Calu3 (cell line): ENCODE measurements around the gene KIF3B. TPM values are rescaled to one million over a fixed set of nuclear protein-coding genes. Genes with fewer than 3 reads are reported as not detected.
"Not testable (repeated sequence)": the region's sequence is repeated elsewhere in the genome, so short reads cannot be mapped to it uniquely, and the experiment has no call there.

Experiments
- BruUV-seq: library from RNA; stranded (reverse); fragments of 400-500 nt; replicated peaks from 2 replicates; lab custom pipeline; 2021; lab: Mats Ljungman, UMichigan
- CTCF ChIA-PET: fragments of 300-600 bp; sonication (Branson Sonifier 250); formaldehyde crosslinking; loops from one replicate; lab custom pipeline; 2022; ENCODE audit warnings: antibody characterized with exemption; lab: Charles Lee
- DNase-seq: peaks from one replicate; pipeline ENCODE4 v3.0.0; 2022
- H3K27ac Mint-ChIP-seq: one replicate; pipeline ENCODE4 v1.8.0; 2022; ENCODE audit warnings: mixed read lengths; ENCODE audit not compliant: unreplicated experiment
- H3K27me3 Mint-ChIP-seq: one replicate; pipeline ENCODE4 v1.8.0; 2022; ENCODE audit warnings: mixed read lengths; ENCODE audit not compliant: unreplicated experiment
- H3K36me3 Mint-ChIP-seq: one replicate; pipeline ENCODE4 v1.8.0; 2022; ENCODE audit warnings: mild to moderate bottlenecking, moderate library complexity, mixed read lengths; ENCODE audit not compliant: insufficient read depth, unreplicated experiment
- H3K4me1 Mint-ChIP-seq: one replicate; pipeline ENCODE4 v1.8.0; 2022; ENCODE audit warnings: mild to moderate bottlenecking, low read depth, mixed read lengths; ENCODE audit not compliant: unreplicated experiment
- H3K4me3 Mint-ChIP-seq: one replicate; pipeline ENCODE4 v1.8.0; 2022; ENCODE audit warnings: mild to moderate bottlenecking, low read depth, moderate library complexity, mixed read lengths; ENCODE audit not compliant: unreplicated experiment
- H3K9me3 Mint-ChIP-seq: one replicate; pipeline ENCODE4 v1.8.0; 2022; ENCODE audit warnings: low read depth, mixed read lengths; ENCODE audit not compliant: unreplicated experiment
- intact Hi-C: fragments of 100-400 bp; cut with micrococcal nuclease; formaldehyde crosslinking; loops from one replicate; pipeline ENCODE4 v1.10.0; 2022; ENCODE audit not compliant: unreplicated experiment
- total RNA-seq: library from RNA; stranded (reverse); gene quantifications from 2 replicates; pipeline ENCODE4 v1.2.3, GENCODE V29; 2022
- TF ChIP-seq, protein P1 (sequence below): fragments of 200-600 bp; IDR thresholded peaks from one replicate; pipeline ENCODE4 v1.8.0; 2022; ENCODE audit warnings: antibody characterized with exemption; ENCODE audit not compliant: unreplicated experiment

Gene KIF3B
- total RNA-seq, 1 experiment from 2014 or later: 51.2 TPM

- intact Hi-C loops: no loop called here
- TF ChIP-seq, protein P1, sequence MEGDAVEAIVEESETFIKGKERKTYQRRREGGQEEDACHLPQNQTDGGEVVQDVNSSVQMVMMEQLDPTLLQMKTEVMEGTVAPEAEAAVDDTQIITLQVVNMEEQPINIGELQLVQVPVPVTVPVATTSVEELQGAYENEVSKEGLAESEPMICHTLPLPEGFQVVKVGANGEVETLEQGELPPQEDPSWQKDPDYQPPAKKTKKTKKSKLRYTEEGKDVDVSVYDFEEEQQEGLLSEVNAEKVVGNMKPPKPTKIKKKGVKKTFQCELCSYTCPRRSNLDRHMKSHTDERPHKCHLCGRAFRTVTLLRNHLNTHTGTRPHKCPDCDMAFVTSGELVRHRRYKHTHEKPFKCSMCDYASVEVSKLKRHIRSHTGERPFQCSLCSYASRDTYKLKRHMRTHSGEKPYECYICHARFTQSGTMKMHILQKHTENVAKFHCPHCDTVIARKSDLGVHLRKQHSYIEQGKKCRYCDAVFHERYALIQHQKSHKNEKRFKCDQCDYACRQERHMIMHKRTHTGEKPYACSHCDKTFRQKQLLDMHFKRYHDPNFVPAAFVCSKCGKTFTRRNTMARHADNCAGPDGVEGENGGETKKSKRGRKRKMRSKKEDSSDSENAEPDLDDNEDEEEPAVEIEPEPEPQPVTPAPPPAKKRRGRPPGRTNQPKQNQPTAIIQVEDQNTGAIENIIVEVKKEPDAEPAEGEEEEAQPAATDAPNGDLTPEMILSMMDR: no peak
- H3K4me1 Mint-ChIP-seq: no peaks in the 10 kb centered on the region
- no TSS peak for BruUV-seq
- H3K27ac Mint-ChIP-seq: no peak overlapping the region
- no peak overlapping the region for H3K4me3 Mint-ChIP-seq
- no peak for DNase-seq
- no peaks in the 10 kb centered on the region for H3K27me3 Mint-ChIP-seq
- no peaks in the 10 kb centered on the region for H3K9me3 Mint-ChIP-seq
- peaks cover 10% of the 10 kb centered on the region for H3K36me3 Mint-ChIP-seq
- CTCF ChIA-PET: no interaction called here
Measured at GRCh38 chr20:32380745-32381144, 103.3 kb downstream of the KIF3B start.

- BruUV-seq: no TSS peak
- TF ChIP-seq, protein P1: no peak
- H3K4me3 Mint-ChIP-seq: no peak overlapping the region
- no peaks in the 10 kb centered on the region for H3K27me3 Mint-ChIP-seq
- DNase-seq: no peak
- no peak overlapping the region for H3K27ac Mint-ChIP-seq
- CTCF ChIA-PET: no interaction called here
- H3K36me3 Mint-ChIP-seq: peaks cover 10% of the 10 kb centered on the region
- intact Hi-C loops: no loop called here
- H3K9me3 Mint-ChIP-seq: no peaks in the 10 kb centered on the region
- H3K4me1 Mint-ChIP-seq: no peaks in the 10 kb centered on the region
Measured at GRCh38 chr20:32382102-32382950, 104.9 kb downstream of the KIF3B start.

DNA sequence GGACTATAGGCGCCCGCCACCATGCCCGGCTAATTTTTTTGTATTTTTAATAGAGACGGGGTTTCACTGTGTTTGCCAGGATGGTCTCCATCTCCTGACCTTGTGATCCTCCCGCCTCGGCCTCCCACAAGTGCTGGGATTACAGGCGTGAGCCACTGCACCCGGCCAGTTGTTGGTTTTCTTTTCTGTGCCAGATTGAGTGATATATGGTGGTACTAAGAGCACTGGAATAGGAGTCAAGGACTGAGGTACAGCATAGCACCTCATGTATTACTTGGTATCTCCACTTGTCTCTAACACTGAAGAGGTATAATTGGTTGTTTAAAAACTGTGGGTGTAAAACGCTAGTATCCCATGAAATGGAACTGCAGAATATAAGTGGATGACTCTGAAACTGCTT, 106.0 kb downstream of the KIF3B start:
- H3K36me3 Mint-ChIP-seq, H3K4me3 Mint-ChIP-seq, intact Hi-C loops, H3K9me3 Mint-ChIP-seq, BruUV-seq, H3K4me1 Mint-ChIP-seq, H3K27me3 Mint-ChIP-seq, DNase-seq, H3K27ac Mint-ChIP-seq: not testable (repeated sequence)
- CTCF ChIA-PET: interaction anchor here (0.5 kb wide), 1 partner anchor 16 kb away, joined by 6 read pairs; no protein-coding TSS in a partner anchor

Other genes with a start within 250 kb of the KIF3B start
- gene HCK, start 225.4 kb upstream of the KIF3B start, total RNA-seq: not detected in 2 replicates
- gene TM9SF4, start 167.9 kb upstream of the KIF3B start, total RNA-seq: 95.3 and 104 TPM in 2 replicates
- 30.5 and 32.7 TPM in 2 replicates for gene PLAGL2, start 69.9 kb upstream of the KIF3B start, total RNA-seq
- 79.9 and 87.3 TPM in 2 replicates for gene POFUT1, start 69.8 kb upstream of the KIF3B start, total RNA-seq
- 120 and 123 TPM in 2 replicates for gene ASXL1, start 80.7 kb downstream of the KIF3B start, total RNA-seq